ENCODE measurements around the gene TMEM163.

GRCh38 chr2:134518101-134518500 lies 200.7 kb downstream of the TMEM163 start:
- TF ChIP-seq CTCF (IDR thresholded peaks at IDR 0.05) (no peak), POLR2A (IDR thresholded peaks at IDR 0.05) (no peak)
